GM19468 (cell line): ENCODE results near the gene HMCN2.

Experiments
- ATAC-seq: cut with Tn5 transposase; IDR thresholded peaks from one replicate; pipeline ENCODE4 v1.9.1; 2021; ENCODE audit warnings: mild to moderate bottlenecking, moderate library complexity, moderate number of reproducible peaks; ENCODE audit not compliant: unreplicated experiment; ENCODE audit errors: extremely low read depth

Gene HMCN2

GRCh38 chr9:130320723-130321481 lies 55.3 kb downstream of the HMCN2 start:
- no peak for ATAC-seq

- no peak for ATAC-seq
Observed at GRCh38 chr9:130321539-130321938, 56.0 kb downstream of the HMCN2 start.

- no peak for ATAC-seq
Observed at GRCh38 chr9:130323051-130323745, 57.6 kb downstream of the HMCN2 start.

GRCh38 chr9:130325921-130326320 lies 60.4 kb downstream of the HMCN2 start:
- ATAC-seq = no peak

- ATAC-seq = no peak
Observed at GRCh38 chr9:130327070-130327780, 61.7 kb downstream of the HMCN2 start.

GRCh38 chr9:130327781-130328348 lies 62.3 kb downstream of the HMCN2 start:
- ATAC-seq = no peak

- ATAC-seq = no peak
Observed at GRCh38 chr9:130328349-130328801, 62.8 kb downstream of the HMCN2 start.

GRCh38 chr9:130329061-130329460 lies 63.5 kb downstream of the HMCN2 start:
- no peak for ATAC-seq

GRCh38 chr9:130330202-130330862 lies 64.8 kb downstream of the HMCN2 start:
- ATAC-seq = no peak

GRCh38 chr9:130331061-130331460 lies 65.5 kb downstream of the HMCN2 start:
- no peak for ATAC-seq

- no peak for ATAC-seq
Observed at GRCh38 chr9:130331573-130331972, 66.0 kb downstream of the HMCN2 start.

- no peak for ATAC-seq
Observed at GRCh38 chr9:130332384-130332926, 66.9 kb downstream of the HMCN2 start.

- no peak for ATAC-seq
Observed at GRCh38 chr9:130333041-130333711, 67.6 kb downstream of the HMCN2 start.

- ATAC-seq = no peak
Observed at GRCh38 chr9:130333712-130334062, 68.1 kb downstream of the HMCN2 start.

GRCh38 chr9:130334915-130335314 lies 69.4 kb downstream of the HMCN2 start:
- no peak for ATAC-seq

GRCh38 chr9:130336027-130336610 lies 70.6 kb downstream of the HMCN2 start:
- no peak for ATAC-seq

- ATAC-seq = no peak
Observed at GRCh38 chr9:130336885-130337284, 71.3 kb downstream of the HMCN2 start.

- no peak for ATAC-seq
Observed at GRCh38 chr9:130337318-130337717, 71.8 kb downstream of the HMCN2 start.

GRCh38 chr9:130337784-130338380 lies 72.3 kb downstream of the HMCN2 start:
- no peak for ATAC-seq
